ENCODE measurements around the gene SQSTM1. TPM values are rescaled to one million over a fixed set of nuclear protein-coding genes. Genes with fewer than 3 reads are reported as not detected.

Gene SQSTM1
- total RNA-seq, 1 experiment from 2014 or later, result 78.5 TPM

GRCh38 chr5:179779826-179780225, 40.9 kb upstream of the SQSTM1 start:
- ChIA-PET CTCF (interaction anchor here (0.7 to 2.2 kb wide), 4 partner anchors 11 to 100 kb away, joined by 4 to 8 read pairs (median 6); no protein-coding TSS in a partner anchor), POLR2A (no interaction called here)
- no peaks in the 10 kb centered on the region for H3K4me1 Mint-ChIP-seq
- H3K4me3 Mint-ChIP-seq, result no peak overlapping the region
- DNase-seq (ENCODE audit: low spot score) (no peak), ATAC-seq (no peak)
- no peak overlapping the region for H3K27ac Mint-ChIP-seq
- no peak for TF ChIP-seq SMAD4 (CRISPR knock-in tag; IDR thresholded peaks at IDR 0.05)
- no peak for TF ChIP-seq FOXP1 (CRISPR knock-in tag; IDR thresholded peaks at IDR 0.05; ENCODE audit: borderline replicate concordance)
- no peak for TF ChIP-seq ZNF425 (CRISPR knock-in tag; conservative IDR thresholded peaks at IDR 0.05)
- TF ChIP-seq CBFB (CRISPR knock-in tag; IDR thresholded peaks at IDR 0.05; ENCODE audit: low read depth), result no peak
- TF ChIP-seq ZBTB21 (CRISPR knock-in tag; IDR thresholded peaks at IDR 0.05; ENCODE audit: borderline replicate concordance), result no peak
- TF ChIP-seq ELF4 (CRISPR knock-in tag; IDR thresholded peaks at IDR 0.05; ENCODE audit: low read depth), result no peak
- no peak for TF ChIP-seq ERG (CRISPR knock-in tag; IDR thresholded peaks at IDR 0.05)
- H3K27me3 Mint-ChIP-seq (ENCODE audit: low read depth), result no peaks in the 10 kb centered on the region
- peaks cover 27% of the 10 kb centered on the region for H3K36me3 Mint-ChIP-seq
- no peaks in the 10 kb centered on the region for H3K9me3 Mint-ChIP-seq

- TF ChIP-seq ZNF138 (CRISPR knock-in tag; conservative IDR thresholded peaks at IDR 0.05) (no peak), ATF3 (CRISPR knock-in tag; conservative IDR thresholded peaks at IDR 0.05) (no peak), ZNF317 (CRISPR knock-in tag; IDR thresholded peaks at IDR 0.05; ENCODE audit: borderline replicate concordance, low read depth) (no peak), GABPB1 (CRISPR knock-in tag; IDR thresholded peaks at IDR 0.05) (no peak), CBFB (CRISPR knock-in tag; IDR thresholded peaks at IDR 0.05; ENCODE audit: low read depth) (no peak), FOXP1 (CRISPR knock-in tag; IDR thresholded peaks at IDR 0.05; ENCODE audit: borderline replicate concordance) (no peak), MAX (CRISPR knock-in tag; IDR thresholded peaks at IDR 0.05) (no peak), CDX4 (CRISPR knock-in tag; IDR thresholded peaks at IDR 0.05; ENCODE audit: borderline replicate concordance) (no peak), USF2 (CRISPR knock-in tag; IDR thresholded peaks at IDR 0.05) (no peak), CREB1 (CRISPR knock-in tag; IDR thresholded peaks at IDR 0.05) (no peak), OVOL2 (CRISPR knock-in tag; IDR thresholded peaks at IDR 0.05; ENCODE audit: borderline replicate concordance) (no peak), ATF2 (CRISPR knock-in tag; IDR thresholded peaks at IDR 0.05; ENCODE audit: borderline replicate concordance, low read depth) (no peak)
- ATAC-seq (no peak), DNase-seq (ENCODE audit: low spot score) (no peak)
- Mint-ChIP-seq H3K4me3 (no peak overlapping the region), H3K27me3 (ENCODE audit: low read depth) (no peaks in the 10 kb centered on the region), H3K27ac (no peak overlapping the region), H3K9me3 (peaks cover 2% of the 10 kb centered on the region; the same call in 1 of the 2 replicates), H3K4me1 (no peaks in the 10 kb centered on the region), H3K36me3 (peaks cover 27% of the 10 kb centered on the region)
- CTCF ChIA-PET, result interaction anchor here (1.0 to 2.2 kb wide), 3 partner anchors 12 to 17 kb away, joined by 6 to 8 read pairs (median 7); no protein-coding TSS in a partner anchor
- POLR2A ChIA-PET, result no interaction called here
These were observed 40.3 kb upstream of the SQSTM1 start for GRCh38 chr5:179780362-179780761.

All from WTC11 (cell line).